Small intestine (tissue), 16 donors: Measurements from ENCODE around the gene KCTD19. TPM values are rescaled to one million over a fixed set of nuclear protein-coding genes. Genes with fewer than 3 reads are reported as not detected.
A peak's percentile ranks its signal among the peaks of the same experiment; 100 is the strongest.
"Not testable (repeated sequence)": the region's sequence is repeated elsewhere in the genome, so short reads cannot be mapped to it uniquely, and the experiment has no call there.

Experiments
- DNase-seq, 2 donors: peaks; one replicate each; pipeline versions ENCODE4 v3.0.0 to v3.0.0-alpha.2; 2013
- FAIRE-seq: peaks from 2 replicates; lab custom pipeline; 2012; peaks lifted over from hg19 to GRCh38; lab: Jason Lieb, UNC
- H3K27ac ChIP-seq, 3 donors: one replicate each; pipeline ENCODE4 v1.5.1; 2013; ENCODE audit warnings: low read length in 2 of 3, mild to moderate bottlenecking in 2 of 3, control low read depth in 1 of 3, inconsistent platforms in 1 of 3, low read depth in 1 of 3, moderate library complexity in 1 of 3
- H3K27me3 ChIP-seq, 3 donors: one replicate each; pipeline ENCODE4 v1.6.1; 2013; ENCODE audit warnings: low read length in 3 of 3, inconsistent platforms in 1 of 3; ENCODE audit not compliant: control insufficient read depth in 3 of 3, insufficient read depth in 3 of 3
- H3K36me3 ChIP-seq, 3 donors: one replicate each; pipeline ENCODE4 v1.6.1; 2013; ENCODE audit warnings: low read length in 3 of 3, inconsistent platforms in 1 of 3, low read depth in 1 of 3, mild to moderate bottlenecking in 1 of 3, moderate library complexity in 1 of 3; ENCODE audit not compliant: control insufficient read depth in 3 of 3, insufficient read depth in 2 of 3
- H3K4me1 ChIP-seq, 3 donors: one replicate each; pipeline ENCODE4 v1.6.1; 2013; ENCODE audit warnings: low read length in 2 of 3, inconsistent platforms in 1 of 3, low read depth in 1 of 3, mild to moderate bottlenecking in 1 of 3, moderate library complexity in 1 of 3; ENCODE audit not compliant: control insufficient read depth in 3 of 3, insufficient read depth in 2 of 3
- H3K4me3 ChIP-seq, 3 donors: one replicate each; pipeline ENCODE4 v1.5.1; 2013; ENCODE audit warnings: low read length in 3 of 3, control low read depth in 1 of 3, inconsistent platforms in 1 of 3, low read depth in 1 of 3, mild to moderate bottlenecking in 1 of 3, moderate library complexity in 1 of 3
- H3K9me3 ChIP-seq, 2 donors: one replicate each; pipeline ENCODE4 v1.6.1; 2013; ENCODE audit warnings: low read depth in 1 of 2, low read length in 1 of 2; ENCODE audit not compliant: control insufficient read depth in 2 of 2, insufficient read depth in 1 of 2
- WGBS, 3 donors: extraction: QIAGEN DNeasy Blood & Tissue Kit; methylation state at CpG; one replicate each; pipeline ENCODE4 v1.1.7; 2013; 5-methylcytosine and 5-hydroxymethylcytosine counted together
- long read RNA-seq, 10 donors: transcript quantifications; one replicate each; lab custom pipeline, GENCODE V29; 2026
- polyA plus RNA-seq, 4 donors: library from polyadenylated mRNA; stranded (reverse) in 3 of 4; unstranded in 1 of 4; fragments of 200-250 nt in 3 of 4; fragments of 120-200 nt in 1 of 4; gene quantifications; one replicate each; pipeline versions ENCODE4 v1.2.1 to v1.2.3, GENCODE V29; 2013
- donor health status: healthy with polysubstance abuse.
- donor health status: control.
- donor health status: control.
- donor health status: Bipolar disorder and iron deficiency.
- donor health status: healthy.

The KCTD19 gene
- polyA plus RNA-seq = under 1 TPM in 2 of 4 donors, not detected in 2; 0.01 to 0.19 TPM
- long read RNA-seq, donor 1 = 0 reads
- long read RNA-seq, donor 2 = 0 reads
- long read RNA-seq, donor 3 = 0 reads
- long read RNA-seq, donor 4 = 0 reads
- long read RNA-seq, donor 5 = 0 reads
- long read RNA-seq, donor 6 = 0 reads
- long read RNA-seq, donor 7 = 0 reads
- long read RNA-seq, donor 8 = 0 reads
- long read RNA-seq, donor 9 = 0 reads
- long read RNA-seq, donor 10 = 0 reads

GRCh38 chr16:67326472-67327309 is at the start of gene KCTD19, which contains the start of gene LRRC36:
Gene KCTD19 (minus strand): TSS chr16:67326741. CDS start chr16:67326707, 34 bp downstream.
Gene LRRC36 (plus strand): TSS chr16:67326815. CDS start chr16:67326863, 48 bp downstream.
- DNase-seq (peak; percentile 43 to 87), FAIRE-seq (no peak)
- 9 to 12% (median 12%) methylated on average over 46 to 61 of the region's 61 CpGs for WGBS, 3 donors
- H3K27me3 ChIP-seq = no peaks in the 10 kb centered on the region
- no peaks in the 10 kb centered on the region for H3K36me3 ChIP-seq
- no peak within 1 kb of the TSS for H3K27ac ChIP-seq
- H3K4me1 ChIP-seq = peaks cover 3 to 8% (median 6%) of the 10 kb centered on the region in 3 donors
- peaks cover 0 to 7% of the 10 kb centered on the region in 2 donors for H3K9me3 ChIP-seq
- H3K4me3 ChIP-seq = peak within 1 kb of the TSS; percentile 23 to 54 (median 43)

GRCh38 chr16:67376012-67376411 is 49.5 kb upstream of the KCTD19 start:
- H3K36me3 ChIP-seq, H3K27me3 ChIP-seq, H3K27ac ChIP-seq, H3K9me3 ChIP-seq, DNase-seq, H3K4me3 ChIP-seq, FAIRE-seq, H3K4me1 ChIP-seq: not testable (repeated sequence)
- 85 to 87% (median 86%) methylated on average over 11 of the region's 11 CpGs for WGBS, 3 donors

- Histone ChIP-seq H3K27ac (no peak overlapping the region), H3K27me3 (no peaks in the 10 kb centered on the region), H3K36me3 (no peaks in the 10 kb centered on the region), H3K4me1 (peaks cover 0 to 10% (median 6%) of the 10 kb centered on the region in 3 donors), H3K4me3 (no peak overlapping the region), H3K9me3 (no peaks in the 10 kb centered on the region)
- peak in 1 of 2 donors; percentile 28 for DNase-seq
- no peak for FAIRE-seq
These were observed 46.1 kb upstream of the KCTD19 start for GRCh38 chr16:67372664-67373063.

- DNase-seq = peak; percentile 75 to 89
- H3K36me3 ChIP-seq = no peaks in the 10 kb centered on the region
- H3K4me3 ChIP-seq = no peak overlapping the region
- WGBS, 3 donors = 25 to 72% (median 55%) methylated on average over 4 of the region's 4 CpGs
- no peak for FAIRE-seq
- peaks cover 0 to 10% (median 6%) of the 10 kb centered on the region in 3 donors for H3K4me1 ChIP-seq
- peak overlapping the region in 2 of 3 donors; percentile 20 to 51 for H3K27ac ChIP-seq
- H3K9me3 ChIP-seq = no peaks in the 10 kb centered on the region
- H3K27me3 ChIP-seq = no peaks in the 10 kb centered on the region
These were observed 44.1 kb upstream of the KCTD19 start for GRCh38 chr16:67370661-67371060.

- Histone ChIP-seq H3K36me3 (no peaks in the 10 kb centered on the region), H3K27me3 (no peaks in the 10 kb centered on the region), H3K4me1 (peaks cover 0 to 11% (median 0%) of the 10 kb centered on the region in 3 donors), H3K9me3 (no peaks in the 10 kb centered on the region), H3K27ac (peak overlapping the region in 1 of 3 donors; percentile 47), H3K4me3 (no peak overlapping the region)
- FAIRE-seq (no peak), DNase-seq (peak in 1 of 2 donors; percentile 18)
These were observed 38.2 kb upstream of the KCTD19 start for GRCh38 chr16:67364600-67365235.

GRCh38 chr16:67361038-67361437 is 34.5 kb upstream of the KCTD19 start:
- 73 to 87% (median 85%) methylated on average over 3 of the region's 3 CpGs for WGBS, 3 donors
- Histone ChIP-seq H3K4me1 (peaks cover 0 to 17% (median 0%) of the 10 kb centered on the region in 3 donors), H3K36me3 (no peaks in the 10 kb centered on the region), H3K27me3 (no peaks in the 10 kb centered on the region), H3K4me3 (no peak overlapping the region), H3K27ac (no peak overlapping the region), H3K9me3 (no peaks in the 10 kb centered on the region)
- DNase-seq (no peak), FAIRE-seq (no peak)

GRCh38 chr16:67359540-67360269 is 33.2 kb upstream of the KCTD19 start:
- not testable (repeated sequence) for H3K4me3 ChIP-seq, H3K27me3 ChIP-seq, H3K36me3 ChIP-seq, FAIRE-seq, H3K27ac ChIP-seq, DNase-seq, H3K9me3 ChIP-seq
- 93% methylated on average over 8 of the region's 8 CpGs for WGBS, 3 donors
- H3K4me1 ChIP-seq = peaks cover 0 to 15% (median 0%) of the 10 kb centered on the region in 3 donors

- FAIRE-seq (no peak), DNase-seq (no peak)
- 66 to 76% (median 74%) methylated on average over 4 of the region's 4 CpGs for WGBS, 3 donors
- Histone ChIP-seq H3K36me3 (no peaks in the 10 kb centered on the region), H3K27ac (no peak overlapping the region), H3K9me3 (no peaks in the 10 kb centered on the region), H3K4me3 (no peak overlapping the region), H3K4me1 (peaks cover 0 to 7% (median 0%) of the 10 kb centered on the region in 3 donors), H3K27me3 (no peaks in the 10 kb centered on the region)
These were observed 31.0 kb upstream of the KCTD19 start for GRCh38 chr16:67357561-67357960.
